GM18517 (cell line): ENCODE results near the gene RASSF3.

Experiments
- ATAC-seq: cut with Tn5 transposase; IDR thresholded peaks from one replicate; pipeline ENCODE4 v1.9.1; 2021; ENCODE audit warnings: mild to moderate bottlenecking, moderate library complexity; ENCODE audit not compliant: unreplicated experiment

RASSF3 gene

DNA sequence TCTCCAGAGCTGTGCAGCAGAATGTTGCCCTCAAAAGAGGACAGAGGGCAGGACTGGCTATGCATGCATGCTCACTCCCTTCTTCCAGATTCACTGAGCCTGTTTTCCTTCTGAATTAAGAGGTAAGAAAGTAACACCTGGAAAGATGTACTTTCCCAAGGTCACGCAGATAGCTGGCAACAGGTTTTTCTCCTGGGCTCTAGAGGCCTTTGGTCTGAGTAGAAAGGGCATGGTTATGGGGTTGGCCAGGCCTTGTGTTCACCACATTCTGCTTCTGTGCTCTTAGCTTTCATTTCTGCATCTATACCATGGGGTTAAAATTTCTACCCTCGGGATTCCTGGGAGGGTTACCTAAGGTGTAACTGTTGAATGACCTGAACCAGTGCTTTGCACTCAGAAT is 57.5 kb downstream of the RASSF3 start:
- ATAC-seq, result no peak

DNA sequence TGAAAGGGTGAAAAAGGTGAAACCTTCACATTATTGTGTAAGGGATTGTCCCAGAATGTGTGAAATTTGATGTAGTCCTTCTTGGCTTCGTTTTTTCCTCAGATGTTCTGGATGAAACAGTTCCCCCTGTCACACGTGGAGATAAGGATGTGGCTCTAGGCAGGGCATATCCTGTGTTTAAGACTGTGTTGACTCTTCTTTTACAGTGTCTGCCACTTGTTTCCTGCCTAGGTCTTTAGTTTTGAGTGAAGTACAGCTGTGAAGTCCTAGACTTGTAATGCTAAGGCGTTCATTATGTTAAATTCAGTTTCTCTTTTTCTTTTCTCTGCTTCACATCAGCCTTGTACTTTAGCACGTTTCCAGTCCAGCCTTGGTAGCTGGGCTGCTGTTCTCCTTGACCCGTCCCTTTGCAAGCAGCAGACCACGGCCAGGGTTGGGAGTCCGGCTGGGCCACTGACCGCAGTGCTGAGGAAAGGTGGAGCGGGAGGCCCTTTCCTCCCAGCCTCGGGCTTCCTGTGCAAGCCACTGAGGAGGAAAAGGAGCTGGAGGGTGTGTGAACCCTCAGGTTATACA is 59.1 kb downstream of the RASSF3 start:
- ATAC-seq, result peak; percentile 77

DNA sequence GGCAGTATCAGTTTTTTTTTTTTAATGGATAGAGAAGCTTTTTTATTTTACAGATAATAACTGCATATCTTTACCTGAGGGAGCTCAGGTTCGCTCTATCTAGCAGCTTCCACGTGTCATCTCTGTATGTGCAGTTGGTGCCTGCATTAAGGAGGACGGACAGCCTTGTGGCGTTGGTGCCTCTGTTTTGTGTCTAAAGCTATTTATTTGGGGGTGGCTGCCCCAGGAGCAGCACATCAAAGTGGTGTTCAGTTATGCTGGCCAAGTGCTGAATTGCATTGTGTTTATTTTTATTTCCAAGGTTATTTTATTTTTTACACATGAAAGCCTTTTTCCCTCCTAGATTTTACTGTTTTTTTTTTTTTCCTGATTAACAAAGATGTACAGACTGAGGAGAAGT is 59.7 kb downstream of the RASSF3 start:
- ATAC-seq, result no peak

DNA sequence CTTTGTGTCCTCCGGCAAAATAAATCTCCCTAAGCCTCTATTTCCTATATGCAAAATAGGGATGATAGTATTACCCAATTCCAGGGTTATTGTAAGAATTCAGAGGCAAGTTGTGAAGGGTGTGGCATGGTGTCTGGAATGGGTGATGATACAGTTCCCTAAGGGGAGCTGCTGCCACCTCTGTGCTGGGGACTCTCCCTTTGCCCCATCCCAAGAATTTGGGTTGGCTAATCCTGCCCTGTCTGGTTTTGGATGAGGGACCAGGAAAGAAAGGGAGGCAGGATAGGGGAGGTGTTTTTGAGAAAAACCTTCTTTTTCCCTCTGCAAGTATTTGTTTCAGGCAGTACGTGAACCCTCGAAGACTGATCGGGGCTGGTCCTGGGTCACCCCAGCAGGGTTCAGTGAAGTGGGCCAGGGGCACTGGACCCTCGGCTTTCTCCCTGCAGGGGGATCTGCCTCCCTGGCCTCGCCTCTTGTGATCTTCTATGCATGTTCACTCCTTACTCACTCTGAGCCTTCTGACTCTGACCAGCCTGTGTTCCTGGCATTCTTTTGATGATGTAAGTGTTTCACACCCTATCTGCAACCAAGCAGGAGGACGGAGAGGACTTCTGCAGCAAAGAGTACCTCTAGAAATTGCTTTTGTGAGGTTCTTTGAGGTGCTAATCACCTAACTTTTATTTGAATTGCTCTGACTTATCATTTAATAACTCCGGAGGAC is 60.8 kb downstream of the RASSF3 start:
- ATAC-seq, result no peak

DNA sequence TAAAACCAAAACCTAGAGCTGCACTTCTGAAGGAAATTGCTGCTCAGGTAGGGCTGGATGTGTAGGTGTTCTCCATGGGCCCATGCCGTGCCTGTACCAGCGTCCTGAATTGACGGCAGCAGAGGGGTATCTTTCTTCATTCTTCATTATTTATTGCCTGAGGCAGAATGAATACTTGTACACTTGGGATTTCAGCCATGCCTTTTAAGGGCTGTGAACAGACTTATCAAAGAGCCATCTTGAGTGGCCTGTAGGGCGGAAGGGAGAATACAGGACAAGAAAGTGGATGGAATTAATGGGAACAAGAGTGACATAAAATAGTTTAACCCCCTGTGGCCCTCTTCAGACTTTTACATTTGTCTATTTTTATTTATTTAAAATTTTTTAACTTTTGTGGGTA is 61.4 kb downstream of the RASSF3 start:
- no peak for ATAC-seq

DNA sequence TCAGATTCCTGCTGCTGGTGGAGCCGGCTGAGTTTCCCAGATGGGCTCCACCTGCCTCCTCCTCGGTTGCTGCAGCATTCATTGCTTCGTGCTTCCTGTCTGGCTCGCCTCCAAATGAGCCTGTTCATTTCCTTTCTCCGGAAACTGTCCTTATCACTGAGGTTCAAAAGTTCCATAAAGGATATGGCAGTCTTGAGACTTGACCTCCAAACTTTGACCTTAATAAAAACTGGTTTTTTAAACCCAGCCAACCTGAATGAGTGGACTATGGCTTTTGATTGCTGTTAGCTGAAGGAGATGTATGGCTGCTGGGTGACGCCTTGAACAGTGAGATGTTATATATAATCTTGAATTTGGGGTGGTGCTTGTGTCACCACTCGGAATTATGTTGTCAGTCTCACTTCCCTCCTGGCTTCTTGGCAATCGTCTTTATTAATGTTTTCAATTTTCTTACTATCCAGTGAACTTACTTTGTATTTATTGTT is 62.7 kb downstream of the RASSF3 start:
- no peak for ATAC-seq

DNA sequence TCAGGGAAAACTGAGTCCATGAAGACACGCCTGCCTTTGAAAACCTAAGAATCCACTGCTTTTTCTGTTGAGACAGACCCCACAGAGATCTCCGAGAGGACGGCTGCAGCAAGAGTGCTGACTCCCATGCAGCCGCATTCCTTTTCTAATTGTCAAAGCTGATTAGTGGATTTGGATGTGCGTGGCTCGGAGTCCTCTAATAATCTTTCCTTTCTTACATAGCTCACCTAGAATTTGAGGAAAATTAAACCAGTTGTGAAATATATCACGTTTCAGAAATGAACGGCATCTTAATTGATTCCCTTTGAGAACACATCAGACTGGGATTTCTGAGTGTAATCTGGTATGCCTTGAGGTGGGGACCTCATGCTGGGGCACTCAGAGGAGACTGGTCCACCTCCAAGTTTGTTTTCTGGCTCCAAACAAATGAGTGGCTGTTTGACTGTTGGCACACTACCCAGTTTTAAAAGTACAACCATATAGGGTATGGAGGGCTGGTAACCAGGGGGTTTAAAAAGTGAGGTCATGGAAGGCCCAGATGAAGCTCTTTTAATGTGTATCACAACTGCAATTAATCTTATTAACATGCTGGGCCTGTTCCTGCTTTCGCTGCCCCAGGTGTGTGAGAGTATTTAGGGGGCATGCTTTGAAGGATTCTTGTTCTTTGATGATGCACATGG is 63.3 kb downstream of the RASSF3 start:
- no peak for ATAC-seq

DNA sequence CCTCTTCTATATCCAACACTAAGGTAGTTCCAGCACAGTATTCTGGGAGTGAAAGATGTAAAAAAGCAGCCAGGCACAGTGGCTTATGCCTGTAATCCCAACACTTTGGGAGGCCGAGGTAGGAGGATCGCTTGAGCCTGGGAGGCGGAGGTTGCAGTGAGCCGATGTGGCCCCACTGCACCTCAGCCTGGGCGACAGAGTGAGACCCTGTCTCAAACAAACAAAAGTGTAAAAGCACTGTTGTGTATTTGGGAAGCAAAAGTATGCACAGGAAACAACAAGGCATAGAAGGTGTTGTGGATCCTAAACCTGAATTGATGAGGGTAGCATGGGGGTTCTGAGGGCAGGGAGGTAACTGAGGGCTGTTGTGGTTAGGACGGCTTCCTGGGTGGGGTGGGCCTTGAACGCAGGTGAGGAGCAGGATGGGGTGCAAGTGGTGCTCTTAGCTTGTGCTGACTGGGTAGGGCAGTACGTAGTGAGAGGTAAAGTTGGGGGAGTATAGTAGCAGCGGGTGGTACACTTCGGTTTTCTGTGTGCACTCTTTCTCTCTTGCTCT is 64.2 kb downstream of the RASSF3 start:
- no peak for ATAC-seq

DNA sequence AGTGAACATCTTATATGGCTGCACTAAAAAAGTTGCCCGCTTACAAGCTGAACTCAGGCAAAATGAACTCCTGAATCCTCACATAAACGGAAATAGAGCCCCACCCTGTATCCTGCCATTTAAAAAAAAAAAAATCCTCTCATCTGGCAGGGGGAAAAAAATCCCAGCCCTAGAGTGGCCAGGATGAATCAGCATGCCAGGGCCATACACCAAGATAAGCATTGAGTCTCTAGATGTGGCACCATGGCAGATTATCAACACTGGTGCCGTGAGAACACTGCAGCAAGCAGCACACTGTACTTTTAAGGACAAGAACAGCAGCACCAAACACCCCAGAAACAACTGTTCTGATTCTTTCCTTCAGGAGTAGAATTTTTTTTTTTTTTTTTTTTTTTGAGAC is 65.5 kb downstream of the RASSF3 start:
- no peak for ATAC-seq

DNA sequence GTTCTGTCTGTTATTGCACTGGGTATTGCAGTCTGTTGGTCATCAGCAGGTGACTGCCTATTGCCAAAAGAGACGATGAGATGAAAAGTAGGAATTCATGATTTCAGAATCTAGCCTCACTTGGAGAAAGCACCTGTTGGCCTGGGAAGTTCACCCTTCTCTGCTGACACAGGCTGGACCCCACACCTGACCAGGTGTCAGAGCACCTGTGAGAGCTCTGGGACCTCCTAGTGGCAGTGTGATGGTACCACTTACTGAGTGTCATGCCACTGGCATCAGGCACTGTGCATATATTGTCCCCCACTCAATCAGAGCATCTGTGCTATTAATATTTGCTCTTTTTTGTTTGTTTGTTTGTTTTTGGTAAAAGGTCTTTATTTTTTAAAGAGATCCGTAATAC is 68.0 kb downstream of the RASSF3 start:
- ATAC-seq, result no peak

DNA sequence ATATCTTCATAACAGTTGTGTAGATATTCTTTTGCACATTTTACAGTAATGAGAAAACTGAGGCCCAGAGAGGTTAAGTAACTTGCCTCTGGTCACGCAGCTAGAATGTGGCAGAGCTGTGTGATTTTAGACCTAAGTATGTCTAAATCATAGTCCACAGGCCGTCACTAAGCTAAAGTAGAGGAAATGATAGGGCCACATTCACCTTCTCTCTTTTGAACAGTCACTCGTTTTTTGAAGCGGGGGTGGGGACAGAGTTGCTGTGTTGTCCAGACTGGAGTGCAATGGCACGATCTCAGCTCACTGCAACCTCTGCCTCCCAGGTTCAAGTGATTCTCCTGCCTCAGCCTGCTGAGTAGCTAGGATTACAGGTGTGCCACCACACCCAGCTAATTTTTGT is 68.5 kb downstream of the RASSF3 start:
- no peak for ATAC-seq

DNA sequence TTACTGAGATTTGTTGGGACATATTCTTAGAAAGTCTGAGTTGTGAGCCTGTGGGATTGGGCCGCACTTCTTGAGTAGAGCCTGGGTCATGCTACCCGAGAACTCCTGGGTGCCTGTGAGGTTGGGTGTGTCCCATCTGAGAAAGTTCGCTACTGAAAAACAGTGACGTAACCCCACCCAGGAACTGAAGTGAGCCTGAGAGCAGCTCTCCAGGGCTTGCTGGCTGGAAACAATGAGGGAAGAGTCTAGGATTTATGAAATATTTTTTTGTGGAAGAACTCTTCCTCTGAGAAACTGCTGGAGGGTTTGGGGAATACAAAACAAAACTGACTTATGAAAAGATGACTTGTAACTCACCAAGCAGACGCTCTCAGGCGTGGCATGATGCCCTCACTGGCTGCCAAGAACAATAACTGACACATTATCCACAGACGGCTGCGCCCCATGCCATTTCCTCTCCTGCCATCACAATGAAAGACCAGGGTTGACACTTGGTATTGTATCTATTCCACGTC is 69.2 kb downstream of the RASSF3 start:
- no peak for ATAC-seq

DNA sequence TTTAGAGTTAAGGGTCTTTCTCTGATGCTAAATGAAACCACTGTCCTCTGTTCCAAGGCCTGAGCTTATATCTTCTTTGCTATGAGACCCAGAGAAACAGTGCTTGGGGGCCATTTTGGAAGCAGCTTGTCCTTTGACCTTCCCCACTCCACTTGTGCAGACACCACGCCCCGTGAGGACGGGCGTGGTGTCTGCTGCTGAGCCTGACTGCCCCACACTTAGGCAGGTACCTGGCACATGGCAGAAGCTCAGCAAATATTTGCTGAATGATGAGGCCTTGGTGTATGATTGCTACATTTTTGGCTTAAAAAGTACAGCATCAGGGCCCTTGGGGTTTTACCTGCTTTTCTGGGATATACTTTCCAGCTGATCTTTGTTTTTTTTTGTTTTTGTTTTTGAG is 69.9 kb downstream of the RASSF3 start:
- no peak for ATAC-seq

DNA sequence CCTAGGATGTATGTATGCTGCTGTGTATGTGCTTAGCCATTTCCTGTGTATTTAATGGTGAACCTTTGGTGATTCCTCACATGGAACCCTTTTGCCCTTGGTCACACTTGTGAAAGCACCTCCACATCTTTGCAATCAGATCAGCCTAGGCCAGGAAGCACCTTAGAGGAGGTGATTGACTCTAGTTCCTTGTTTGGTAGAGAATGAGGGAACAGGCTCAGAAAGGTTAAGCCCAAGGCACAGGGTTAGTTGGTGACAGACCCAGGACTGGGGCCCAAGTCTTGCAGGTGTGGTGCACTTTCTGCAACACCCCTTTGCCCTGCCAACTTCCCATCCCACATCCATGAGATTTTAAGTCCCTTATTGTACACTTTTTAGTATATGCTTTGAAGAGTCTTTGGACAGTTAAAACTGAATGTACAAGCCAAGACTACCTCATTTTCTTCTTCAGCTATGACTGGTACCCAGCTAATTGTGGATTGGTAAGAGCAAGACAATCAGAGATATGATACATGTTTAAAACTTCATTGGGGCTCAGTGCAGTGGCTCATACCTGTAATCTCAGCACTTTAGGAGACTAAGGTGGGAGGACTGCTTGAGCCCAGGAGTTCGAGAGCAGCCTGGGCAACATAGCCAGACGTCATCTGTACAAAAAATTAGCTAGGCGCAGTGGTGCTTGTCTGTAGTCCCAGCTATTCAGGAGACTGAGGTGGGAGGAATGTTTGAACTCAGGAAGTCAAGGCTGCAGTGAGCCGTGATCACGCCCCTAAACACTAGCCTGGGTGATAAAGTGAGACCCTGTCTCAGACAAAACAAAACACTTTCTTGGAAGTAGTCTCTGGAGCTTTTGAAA is 71.1 kb downstream of the RASSF3 start:
- ATAC-seq, result no peak

DNA sequence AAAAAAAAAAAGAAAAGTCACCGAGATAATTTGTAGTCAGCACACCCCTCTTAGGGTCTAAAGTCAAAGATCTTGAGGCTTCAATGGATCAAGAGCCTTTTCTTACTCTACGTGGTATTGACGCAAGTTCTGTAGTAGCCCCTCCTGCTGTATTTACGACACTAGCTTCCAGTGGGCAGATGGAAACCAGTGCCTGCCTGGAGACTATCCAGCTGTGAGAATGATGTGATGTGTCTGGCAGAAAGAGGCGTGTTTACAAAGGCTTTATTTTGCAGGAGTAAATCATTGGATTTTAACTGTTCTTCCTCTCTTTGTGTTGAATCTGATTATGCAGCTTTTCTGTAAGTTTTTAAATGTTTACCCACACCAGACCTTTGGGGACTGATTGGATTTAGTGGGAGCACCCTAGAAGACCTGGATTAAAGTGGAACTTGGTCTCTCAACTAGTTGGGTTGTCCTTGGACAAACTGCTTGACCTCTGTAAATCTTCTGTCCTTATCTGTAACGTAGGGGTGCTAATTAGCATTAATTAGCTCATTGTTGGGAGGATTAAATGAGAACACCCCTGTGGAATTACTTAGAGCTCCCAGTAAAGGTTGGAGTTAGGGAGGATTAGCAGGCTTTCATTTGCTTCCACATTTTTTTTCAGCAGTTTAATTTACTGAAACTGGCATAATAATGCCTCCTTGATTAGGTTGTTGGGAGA is 72.4 kb downstream of the RASSF3 start:
- no peak for ATAC-seq

DNA sequence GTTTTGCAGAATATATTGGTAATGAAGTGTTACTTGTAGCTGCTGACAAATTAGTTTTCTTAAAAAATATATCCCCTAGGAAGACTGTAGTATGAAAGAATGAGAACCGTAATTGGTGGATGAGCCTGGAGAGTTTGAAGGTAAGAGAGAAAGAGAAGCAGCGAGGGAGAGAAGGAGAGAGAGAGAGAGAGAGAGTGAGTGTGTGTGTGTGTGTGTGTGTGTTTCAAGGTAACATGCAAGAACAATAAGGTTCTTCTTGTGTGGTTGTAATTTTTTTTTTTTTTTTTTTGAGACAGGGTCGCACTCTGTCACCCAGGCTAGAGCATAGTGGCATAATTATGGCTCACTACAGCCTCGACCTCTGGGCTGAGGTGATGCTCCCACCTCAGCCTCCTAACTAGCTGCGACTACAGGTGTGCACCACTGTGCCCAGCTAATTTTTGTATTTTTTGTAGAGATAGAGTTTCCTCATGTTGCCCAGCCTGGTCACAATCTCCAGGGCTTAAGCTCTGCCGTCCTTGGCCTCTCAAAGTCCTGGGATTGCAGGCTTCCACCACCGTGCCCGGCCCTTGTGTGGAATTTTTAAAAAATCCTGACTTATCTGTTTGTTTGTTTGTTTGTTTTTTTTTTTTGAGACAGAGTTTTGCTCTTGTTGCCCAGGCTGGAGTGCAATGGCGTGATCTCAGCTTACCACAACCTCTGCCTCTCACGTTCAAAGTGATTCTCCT is 73.7 kb downstream of the RASSF3 start:
- no peak for ATAC-seq

DNA sequence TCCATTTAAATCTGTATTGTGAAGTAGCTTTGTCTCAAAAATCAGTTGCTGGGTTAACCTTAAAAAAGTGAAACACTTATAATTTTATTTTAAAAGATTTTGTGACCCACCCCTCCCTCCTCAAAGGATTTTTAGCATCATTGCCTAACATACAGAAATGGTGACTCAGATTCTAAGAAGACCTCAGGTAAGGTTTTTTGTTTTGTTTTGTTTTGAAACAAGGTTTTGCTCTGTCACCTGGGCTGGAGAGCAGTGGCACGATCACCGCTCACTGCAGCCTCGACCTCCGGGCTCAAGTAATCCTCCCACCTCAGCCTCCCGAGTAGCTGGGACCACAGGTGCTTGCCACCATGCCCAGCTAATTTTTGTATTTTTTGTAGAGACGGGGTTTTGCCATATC is 74.8 kb downstream of the RASSF3 start:
- no peak for ATAC-seq

DNA sequence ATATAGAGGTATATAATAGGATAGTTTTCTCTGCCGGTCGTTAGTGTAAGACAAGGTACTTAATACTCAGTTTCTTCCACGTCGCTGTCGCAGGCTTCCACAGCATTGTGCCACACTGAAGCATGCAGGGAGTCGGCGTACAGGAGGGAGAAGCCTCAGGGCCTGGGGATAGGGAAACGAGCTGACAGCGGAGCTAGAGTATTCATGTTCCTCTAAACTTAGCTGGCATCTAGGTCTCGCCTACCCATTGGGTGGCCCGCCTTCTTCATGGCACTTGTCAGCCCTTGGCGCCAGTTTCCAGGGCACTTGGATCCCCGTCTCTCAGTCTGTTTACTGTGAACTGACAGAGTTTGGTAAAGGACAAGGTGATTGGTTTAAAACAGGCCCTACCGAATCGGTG is 75.3 kb downstream of the RASSF3 start:
- ATAC-seq, result no peak

DNA sequence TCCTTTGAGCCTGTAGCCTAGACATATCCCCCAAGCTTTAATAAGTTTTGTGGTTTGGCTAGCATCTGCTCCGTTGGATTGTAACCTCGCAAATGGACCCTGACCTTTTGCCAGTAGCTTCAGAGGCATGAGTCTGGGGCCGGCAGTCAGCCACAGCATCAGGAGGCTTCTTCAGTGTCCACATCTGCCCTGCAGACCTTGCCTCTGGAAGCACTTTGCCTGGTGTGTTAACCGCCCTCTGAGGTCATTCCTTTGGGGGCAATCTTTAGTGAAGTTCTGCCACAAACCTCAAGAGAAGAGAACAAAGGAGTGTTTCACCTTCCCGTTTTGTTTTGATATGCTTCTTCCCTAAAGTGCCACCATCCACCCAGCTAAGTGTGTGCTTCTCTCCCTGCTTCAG is 77.5 kb downstream of the RASSF3 start:
- ATAC-seq, result no peak

DNA sequence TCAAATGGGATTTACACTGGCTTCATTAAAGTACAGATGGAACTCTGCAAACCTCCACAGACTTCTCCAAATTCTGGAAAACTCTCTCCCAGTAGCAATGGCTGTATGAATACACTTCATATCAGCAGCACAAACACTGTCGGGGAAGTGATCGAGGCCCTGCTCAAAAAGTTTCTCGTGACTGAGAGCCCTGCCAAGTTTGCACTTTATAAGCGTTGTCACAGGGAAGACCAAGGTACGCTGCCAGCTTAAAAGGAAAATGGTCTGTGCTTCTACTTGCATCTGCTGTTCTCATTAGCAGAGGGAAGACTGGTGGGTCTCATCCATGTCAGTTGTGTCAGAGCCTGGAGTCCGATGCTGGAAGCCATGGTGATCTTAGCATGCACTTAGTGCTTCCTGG is 77.9 kb downstream of the RASSF3 start:
- ATAC-seq, result no peak
